Thyroid gland (tissue), 4 donors: ENCODE data around the gene GAS6. TPM values are rescaled to one million over a fixed set of nuclear protein-coding genes. Genes with fewer than 3 reads are reported as not detected.

Experiments used
- DNase-seq, 2 donors: peaks; one replicate each; pipeline ENCODE4 v3.0.0-alpha.2; 2019
- H3K27ac ChIP-seq, 3 donors: fragments of 200-600 bp; sonication (generic); 1 replicate in 2 of 3; 2 replicates in 1 of 3; pipeline ENCODE4 v1.5.1; 2016 to 2019; ENCODE audit warnings: mild to moderate bottlenecking in 1 of 3, moderate library complexity in 1 of 3
- H3K27me3 ChIP-seq: fragments of 200-600 bp; sonication (generic); one replicate; pipeline ENCODE4 v1.5.1; 2019
- H3K36me3 ChIP-seq, 2 donors: fragments of 200-600 bp; sonication (generic); one replicate each; pipeline ENCODE4 v1.5.1; 2016 to 2019
- H3K4me1 ChIP-seq, 2 donors: fragments of 200-600 bp; sonication (generic); one replicate each; pipeline ENCODE4 v1.5.1; 2017 to 2019
- H3K4me3 ChIP-seq, 3 donors: fragments of 200-600 bp; sonication (generic); replicated peaks in 1 of 3; 1 replicate in 2 of 3; 2 replicates in 1 of 3; pipeline ENCODE4 v1.5.1; 2016; ENCODE audit warnings: mild to moderate bottlenecking in 1 of 3
- H3K9me3 ChIP-seq: fragments of 200-600 bp; sonication (generic); one replicate; pipeline ENCODE4 v1.5.1; 2017
- POLR2A ChIP-seq, 2 donors: fragments of 450-650 bp; IDR thresholded peaks; one replicate each; pipeline ENCODE4 v1.6.1; 2017; ENCODE audit warnings: antibody characterized with exemption in 2 of 2, mild to moderate bottlenecking in 2 of 2, moderate library complexity in 1 of 2
- WGBS, 2 donors: methylation state at CpG; one replicate each; pipeline ENCODE4 v1.1.5; 2017; 5-methylcytosine and 5-hydroxymethylcytosine counted together
- intact Hi-C: fragments of 100-400 bp; cut with DNase I; formaldehyde crosslinking; loops from one replicate; pipeline ENCODE4 v1.15.1; 2023
- total RNA-seq, 4 donors: library from RNA; depleted of rRNA; stranded (reverse); fragments of >200 nt; gene quantifications; one replicate each; pipeline ENCODE4 v1.2.3, GENCODE V29; 2016
- TF ChIP-seq, protein P1 (sequence below), 6 experiments: fragments of 200-600 bp in 3 of 6; fragments of 450-650 bp in 3 of 6; sonication (generic) in 3 of 6; IDR thresholded peaks; one replicate each; pipeline ENCODE4 v1.5.1; 2016 to 2019; ENCODE audit warnings: antibody characterized with exemption in 6 of 6, mild to moderate bottlenecking in 2 of 6, inconsistent platforms in 1 of 6, moderate library complexity in 1 of 6

GAS6 gene
- total RNA-seq, 4 donors from 2014 or later = 145 to 197 (median 173) TPM

DNA sequence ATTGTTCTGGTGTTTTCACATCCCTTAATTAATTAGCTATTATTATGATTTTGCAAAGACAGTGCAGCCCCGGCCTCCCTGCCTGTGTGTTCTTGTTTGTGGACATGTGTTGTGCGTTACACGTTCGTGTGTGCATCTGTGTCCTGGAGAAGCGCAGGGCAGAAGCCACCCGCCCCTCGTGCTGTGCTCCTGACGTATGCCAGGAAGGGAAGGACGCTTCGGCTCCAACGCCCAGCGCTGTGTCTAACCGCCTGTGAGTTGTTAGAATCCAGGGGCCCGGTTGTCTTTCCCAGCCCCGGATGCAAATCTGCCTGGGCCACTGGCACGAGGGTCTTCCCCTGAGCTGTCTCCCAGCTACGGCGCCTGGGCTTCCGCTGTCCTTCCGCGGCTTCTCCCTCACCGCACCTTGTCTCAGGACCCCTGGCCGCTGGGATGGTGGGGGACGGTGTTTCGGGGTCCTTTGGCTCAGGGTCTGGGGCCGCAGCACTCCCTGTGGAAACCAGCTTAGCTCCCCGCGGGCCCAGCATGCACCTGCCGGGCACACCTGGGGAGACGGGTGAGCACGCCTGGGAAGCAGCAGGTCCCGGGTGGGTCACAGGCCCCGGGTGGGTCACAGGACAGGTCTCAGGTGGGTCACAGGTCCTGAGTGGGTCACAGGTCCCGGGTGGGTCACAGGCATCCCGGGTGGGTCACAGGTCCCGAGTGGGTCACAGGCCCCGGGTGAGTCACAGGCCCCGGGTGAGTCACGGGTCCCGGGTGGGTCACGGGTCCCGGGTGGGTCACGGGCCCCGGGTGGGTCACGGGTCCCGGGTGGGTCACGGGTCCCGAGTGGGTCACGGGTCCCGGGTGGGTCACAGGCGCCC, 51.5 kb downstream of the GAS6 start:
- H3K36me3 ChIP-seq = no peaks in the 10 kb centered on the region
- no peak overlapping the region for H3K4me3 ChIP-seq
- H3K27me3 ChIP-seq = no peaks in the 10 kb centered on the region
- no peak overlapping the region for H3K27ac ChIP-seq
- no peak for DNase-seq
- 92 to 93% methylated on average over 26 to 34 of the region's 51 CpGs for WGBS, 2 donors
- TF ChIP-seq, protein P1, sequence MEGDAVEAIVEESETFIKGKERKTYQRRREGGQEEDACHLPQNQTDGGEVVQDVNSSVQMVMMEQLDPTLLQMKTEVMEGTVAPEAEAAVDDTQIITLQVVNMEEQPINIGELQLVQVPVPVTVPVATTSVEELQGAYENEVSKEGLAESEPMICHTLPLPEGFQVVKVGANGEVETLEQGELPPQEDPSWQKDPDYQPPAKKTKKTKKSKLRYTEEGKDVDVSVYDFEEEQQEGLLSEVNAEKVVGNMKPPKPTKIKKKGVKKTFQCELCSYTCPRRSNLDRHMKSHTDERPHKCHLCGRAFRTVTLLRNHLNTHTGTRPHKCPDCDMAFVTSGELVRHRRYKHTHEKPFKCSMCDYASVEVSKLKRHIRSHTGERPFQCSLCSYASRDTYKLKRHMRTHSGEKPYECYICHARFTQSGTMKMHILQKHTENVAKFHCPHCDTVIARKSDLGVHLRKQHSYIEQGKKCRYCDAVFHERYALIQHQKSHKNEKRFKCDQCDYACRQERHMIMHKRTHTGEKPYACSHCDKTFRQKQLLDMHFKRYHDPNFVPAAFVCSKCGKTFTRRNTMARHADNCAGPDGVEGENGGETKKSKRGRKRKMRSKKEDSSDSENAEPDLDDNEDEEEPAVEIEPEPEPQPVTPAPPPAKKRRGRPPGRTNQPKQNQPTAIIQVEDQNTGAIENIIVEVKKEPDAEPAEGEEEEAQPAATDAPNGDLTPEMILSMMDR (IDR thresholded peaks at IDR 0.05) = no peak
- no peak for TF ChIP-seq POLR2A (IDR thresholded peaks at IDR 0.05)
- H3K9me3 ChIP-seq = no peaks in the 10 kb centered on the region
- intact Hi-C loops = no loop called here
- peaks cover 9 to 26% of the 10 kb centered on the region in 2 donors for H3K4me1 ChIP-seq

GRCh38 chr13:113811081-113811928, 52.6 kb downstream of the GAS6 start:
- DNase-seq = no peak
- no peaks in the 10 kb centered on the region for H3K9me3 ChIP-seq
- TF ChIP-seq, protein P1 (IDR thresholded peaks at IDR 0.05) = no peak
- no peak for TF ChIP-seq POLR2A (IDR thresholded peaks at IDR 0.05)
- H3K4me1 ChIP-seq = peaks cover 9 to 16% of the 10 kb centered on the region in 2 donors
- H3K27me3 ChIP-seq = no peaks in the 10 kb centered on the region
- no peaks in the 10 kb centered on the region for H3K36me3 ChIP-seq
- WGBS, 2 donors = 90% methylated on average over 14 to 24 of the region's 30 CpGs
- no peak overlapping the region for H3K27ac ChIP-seq
- intact Hi-C loops = no loop called here
- H3K4me3 ChIP-seq = no peak overlapping the region

DNA sequence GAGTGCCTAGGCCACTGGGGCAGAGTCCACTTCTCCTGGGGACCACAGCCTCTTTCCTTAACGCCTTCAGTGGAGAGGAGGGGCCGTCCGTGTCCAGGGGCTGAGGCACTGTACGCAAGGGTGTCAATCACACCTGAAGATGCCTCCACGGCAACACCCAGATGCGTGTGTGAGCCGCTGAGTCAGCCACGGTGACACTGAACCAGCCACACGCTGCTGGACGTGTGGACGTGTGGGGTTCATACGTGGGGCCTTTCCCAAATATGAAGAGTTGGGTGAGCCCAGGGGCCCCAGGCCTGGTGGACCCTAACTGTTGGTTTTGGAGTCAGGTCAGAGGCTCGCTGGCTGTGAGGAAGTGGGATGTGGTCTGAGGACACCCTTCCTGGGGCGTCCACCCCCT, 53.2 kb downstream of the GAS6 start:
- Histone ChIP-seq H3K27ac (no peak overlapping the region), H3K9me3 (no peaks in the 10 kb centered on the region), H3K4me1 (peaks cover 9 to 16% of the 10 kb centered on the region in 2 donors), H3K36me3 (no peaks in the 10 kb centered on the region), H3K27me3 (no peaks in the 10 kb centered on the region), H3K4me3 (no peak overlapping the region)
- WGBS, 2 donors = 92 to 93% methylated on average over 5 to 7 of the region's 14 CpGs
- no peak for DNase-seq
- intact Hi-C loops = no loop called here
- TF ChIP-seq, protein P1 (IDR thresholded peaks at IDR 0.05) = no peak
- no peak for TF ChIP-seq POLR2A (IDR thresholded peaks at IDR 0.05)

- Histone ChIP-seq H3K4me3 (no peak overlapping the region), H3K27ac (no peak overlapping the region), H3K36me3 (no peaks in the 10 kb centered on the region), H3K4me1 (peaks cover 9 to 16% of the 10 kb centered on the region in 2 donors), H3K9me3 (no peaks in the 10 kb centered on the region), H3K27me3 (no peaks in the 10 kb centered on the region)
- TF ChIP-seq, protein P1 (IDR thresholded peaks at IDR 0.05) = no peak
- no peak for TF ChIP-seq POLR2A (IDR thresholded peaks at IDR 0.05)
- no peak for DNase-seq
- intact Hi-C loops = no loop called here
- WGBS, 2 donors = 59 to 97% methylated on average over 2 of the region's 2 CpGs
Measured at GRCh38 chr13:113809934-113810333, 53.9 kb downstream of the GAS6 start.
